Esophagus (tissue), 2 donors: Measurements from ENCODE around the gene COL5A1. TPM values are rescaled to one million over a fixed set of nuclear protein-coding genes. Genes with fewer than 3 reads are reported as not detected.

Source experiments
- H3K27ac ChIP-seq, 2 donors: one replicate each; pipeline ENCODE4 v1.5.1; 2013; ENCODE audit warnings: low read depth in 2 of 2, mild to moderate bottlenecking in 2 of 2, inconsistent platforms in 1 of 2, low read length in 1 of 2, moderate library complexity in 1 of 2
- H3K27me3 ChIP-seq, 2 donors: one replicate each; pipeline ENCODE4 v1.6.1; 2013; ENCODE audit warnings: low read length in 2 of 2, control low read depth in 1 of 2, mild to moderate bottlenecking in 1 of 2; ENCODE audit not compliant: insufficient read depth in 2 of 2, control insufficient read depth in 1 of 2
- H3K36me3 ChIP-seq, 2 donors: one replicate each; pipeline ENCODE4 v1.6.1; 2013; ENCODE audit warnings: low read length in 1 of 2; ENCODE audit not compliant: control insufficient read depth in 2 of 2, insufficient read depth in 2 of 2
- H3K4me1 ChIP-seq, 2 donors: one replicate each; pipeline ENCODE4 v1.6.1; 2013; ENCODE audit warnings: low read length in 1 of 2; ENCODE audit not compliant: control insufficient read depth in 2 of 2, insufficient read depth in 2 of 2
- H3K4me3 ChIP-seq, 2 donors: one replicate each; pipeline ENCODE4 v1.5.1; 2013; ENCODE audit warnings: low read length in 2 of 2, mild to moderate bottlenecking in 2 of 2, low read depth in 1 of 2, moderate library complexity in 1 of 2
- H3K9me3 ChIP-seq, 2 donors: one replicate each; pipeline ENCODE4 v1.6.1; 2013; ENCODE audit warnings: mild to moderate bottlenecking in 2 of 2, low read depth in 1 of 2, low read length in 1 of 2, moderate library complexity in 1 of 2; ENCODE audit not compliant: control insufficient read depth in 2 of 2, insufficient read depth in 1 of 2
- WGBS, 2 donors: extraction: QIAGEN DNeasy Blood & Tissue Kit; methylation state at CpG; one replicate each; pipeline ENCODE4 v1.1.7; 2013; 5-methylcytosine and 5-hydroxymethylcytosine counted together
- polyA plus RNA-seq, 2 donors: library from polyadenylated mRNA; stranded (reverse); fragments of 200-250 nt; gene quantifications; one replicate each; pipeline ENCODE4 v1.2.3, GENCODE V29; 2013
- donor health status: healthy with polysubstance abuse.
- donor health status: Bipolar disorder and iron deficiency.

The COL5A1 gene
- polyA plus RNA-seq, 2 donors: 3.5 to 7.6 TPM

GRCh38 chr9:134670042-134670525 is 28.5 kb downstream of the COL5A1 start:
- H3K4me1 ChIP-seq: peaks cover 0 to 3% of the 10 kb centered on the region in 2 donors
- no peaks in the 10 kb centered on the region for H3K27me3 ChIP-seq
- WGBS, 2 donors: 31 to 34% methylated on average over 6 of the region's 6 CpGs
- no peak overlapping the region for H3K4me3 ChIP-seq
- no peaks in the 10 kb centered on the region for H3K36me3 ChIP-seq
- no peaks in the 10 kb centered on the region for H3K9me3 ChIP-seq
- H3K27ac ChIP-seq: no peak overlapping the region

- 86 to 89% methylated on average over 11 of the region's 11 CpGs for WGBS, 2 donors
Observed at GRCh38 chr9:134670851-134671281, 29.3 kb downstream of the COL5A1 start.

GRCh38 chr9:134671341-134672113 is 29.9 kb downstream of the COL5A1 start:
- 71 to 74% methylated on average over 15 of the region's 15 CpGs for WGBS, 2 donors
- no peaks in the 10 kb centered on the region for H3K36me3 ChIP-seq
- peaks cover 4% of the 10 kb centered on the region in 2 donors for H3K9me3 ChIP-seq
- H3K27me3 ChIP-seq: no peaks in the 10 kb centered on the region
- no peak overlapping the region for H3K27ac ChIP-seq
- no peak overlapping the region for H3K4me3 ChIP-seq
- H3K4me1 ChIP-seq: peaks cover 0 to 3% of the 10 kb centered on the region in 2 donors

More at GRCh38 chr9:134670851-134671281, 29.3 kb downstream of the COL5A1 start:
- peaks cover 0 to 3% of the 10 kb centered on the region in 2 donors for H3K4me1 ChIP-seq
- no peaks in the 10 kb centered on the region for H3K36me3 ChIP-seq
- no peaks in the 10 kb centered on the region for H3K27me3 ChIP-seq
- H3K9me3 ChIP-seq: peaks cover 4% of the 10 kb centered on the region in 2 donors
- no peak overlapping the region for H3K4me3 ChIP-seq
- H3K27ac ChIP-seq: no peak overlapping the region

DNA sequence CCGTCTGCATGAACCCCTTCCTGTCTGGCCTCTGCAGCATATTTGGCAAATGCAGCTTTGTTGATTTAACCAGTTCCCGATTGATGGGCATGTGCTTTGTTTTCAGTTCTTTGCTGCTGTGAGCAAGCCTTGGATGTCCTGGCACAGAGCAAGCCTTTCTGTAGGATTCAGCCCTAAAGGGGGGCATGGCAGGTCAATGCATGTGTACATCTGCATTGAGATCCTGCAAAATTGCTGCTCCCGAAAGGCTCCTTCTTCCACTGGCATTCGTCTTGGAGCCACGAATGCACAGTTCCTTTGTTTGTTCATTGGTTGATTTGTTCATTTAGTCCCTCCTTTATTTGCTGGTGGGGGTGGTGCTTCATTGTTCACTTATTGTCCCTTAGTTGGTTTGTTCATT is 34.8 kb downstream of the COL5A1 start:
- Histone ChIP-seq H3K27ac (no peak overlapping the region), H3K36me3 (no peaks in the 10 kb centered on the region), H3K27me3 (no peaks in the 10 kb centered on the region), H3K4me1 (peaks cover 0 to 3% of the 10 kb centered on the region in 2 donors), H3K4me3 (no peak overlapping the region), H3K9me3 (peaks cover 4% of the 10 kb centered on the region in 2 donors)
- WGBS, 2 donors: 33 to 35% methylated on average over 5 of the region's 5 CpGs

DNA sequence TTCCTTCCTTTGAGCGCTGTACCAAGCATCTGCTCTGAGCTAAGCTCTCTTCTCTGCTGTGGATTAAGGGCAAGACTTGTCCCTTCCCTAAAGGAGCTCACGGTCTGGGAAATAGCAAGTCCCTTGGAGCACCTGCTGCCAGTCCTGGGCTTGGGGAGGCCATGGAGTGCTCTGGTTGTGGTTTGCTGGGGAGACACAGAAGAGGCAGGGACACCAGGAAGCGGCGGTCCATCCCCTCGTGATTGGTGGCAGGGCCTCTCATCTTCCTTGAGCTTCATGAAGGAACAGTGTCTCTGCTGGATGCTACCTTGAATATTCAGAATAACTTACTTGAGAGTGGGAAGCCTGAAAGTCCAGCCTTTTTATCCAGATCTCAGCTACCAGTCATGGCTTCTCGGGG is 35.3 kb downstream of the COL5A1 start:
- peaks cover 4% of the 10 kb centered on the region in 2 donors for H3K9me3 ChIP-seq
- WGBS, 2 donors: 76 to 78% methylated on average over 6 of the region's 6 CpGs
- H3K27me3 ChIP-seq: no peaks in the 10 kb centered on the region
- H3K4me3 ChIP-seq: no peak overlapping the region
- H3K36me3 ChIP-seq: no peaks in the 10 kb centered on the region
- H3K4me1 ChIP-seq: peaks cover 0 to 3% of the 10 kb centered on the region in 2 donors
- H3K27ac ChIP-seq: no peak overlapping the region

DNA sequence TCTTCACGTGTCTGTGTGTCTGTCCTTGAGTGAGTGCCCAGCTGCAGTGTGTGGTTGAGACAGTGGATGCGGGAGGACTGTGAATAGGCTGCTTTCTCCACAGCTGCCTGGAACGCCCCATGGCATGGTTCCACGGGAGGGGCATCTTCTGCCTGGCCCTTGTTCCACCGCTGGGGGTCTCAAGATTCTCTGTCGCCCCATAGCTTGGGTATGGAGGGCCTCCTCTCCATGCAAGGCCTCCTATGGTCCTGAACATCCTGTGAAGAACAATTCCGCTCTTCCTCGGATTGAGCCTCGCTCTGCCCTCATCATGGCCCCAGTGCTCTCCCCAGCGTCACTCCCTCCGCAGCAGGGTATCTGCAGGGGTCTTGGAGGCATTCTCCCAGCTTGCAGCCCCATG is 36.1 kb downstream of the COL5A1 start:
- H3K36me3 ChIP-seq: no peaks in the 10 kb centered on the region
- H3K27ac ChIP-seq: no peak overlapping the region
- H3K4me3 ChIP-seq: no peak overlapping the region
- WGBS, 2 donors: 84 to 92% methylated on average over 11 of the region's 11 CpGs
- H3K9me3 ChIP-seq: peaks cover 4% of the 10 kb centered on the region in 2 donors
- no peaks in the 10 kb centered on the region for H3K27me3 ChIP-seq
- H3K4me1 ChIP-seq: peaks cover 0 to 3% of the 10 kb centered on the region in 2 donors

DNA sequence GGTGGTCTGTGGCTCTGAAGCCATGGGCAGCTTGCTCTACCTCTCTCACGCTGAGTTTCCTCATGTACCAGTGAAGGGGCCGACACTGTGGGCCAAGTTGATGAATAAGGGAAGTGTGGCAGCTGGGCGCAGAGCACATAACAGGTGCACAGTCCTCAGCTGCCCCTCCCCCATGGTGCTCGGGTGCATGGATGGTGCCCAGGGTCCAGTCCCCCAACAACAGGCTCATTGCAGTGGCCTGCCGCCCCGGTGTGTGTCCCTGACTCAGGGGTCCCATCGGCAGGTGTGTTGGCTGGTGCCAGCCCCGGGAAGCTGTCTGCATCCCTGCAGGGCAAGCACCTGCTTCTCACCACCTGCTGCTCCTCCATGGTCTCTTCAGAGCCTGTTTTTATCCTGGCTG is 36.6 kb downstream of the COL5A1 start:
- Histone ChIP-seq H3K4me3 (no peak overlapping the region), H3K27me3 (no peaks in the 10 kb centered on the region), H3K36me3 (no peaks in the 10 kb centered on the region), H3K27ac (no peak overlapping the region), H3K9me3 (peaks cover 4% of the 10 kb centered on the region in 2 donors), H3K4me1 (peaks cover 0 to 3% of the 10 kb centered on the region in 2 donors)
- WGBS, 2 donors: 74 to 83% methylated on average over 8 of the region's 8 CpGs

GRCh38 chr9:134678666-134679443 is 37.3 kb downstream of the COL5A1 start:
- WGBS, 2 donors: 74 to 79% methylated on average over 17 of the region's 17 CpGs
- Histone ChIP-seq H3K4me1 (peaks cover 0 to 3% of the 10 kb centered on the region in 2 donors), H3K27me3 (no peaks in the 10 kb centered on the region), H3K36me3 (no peaks in the 10 kb centered on the region), H3K4me3 (no peak overlapping the region), H3K9me3 (peaks cover 4% of the 10 kb centered on the region in 2 donors), H3K27ac (no peak overlapping the region)

DNA sequence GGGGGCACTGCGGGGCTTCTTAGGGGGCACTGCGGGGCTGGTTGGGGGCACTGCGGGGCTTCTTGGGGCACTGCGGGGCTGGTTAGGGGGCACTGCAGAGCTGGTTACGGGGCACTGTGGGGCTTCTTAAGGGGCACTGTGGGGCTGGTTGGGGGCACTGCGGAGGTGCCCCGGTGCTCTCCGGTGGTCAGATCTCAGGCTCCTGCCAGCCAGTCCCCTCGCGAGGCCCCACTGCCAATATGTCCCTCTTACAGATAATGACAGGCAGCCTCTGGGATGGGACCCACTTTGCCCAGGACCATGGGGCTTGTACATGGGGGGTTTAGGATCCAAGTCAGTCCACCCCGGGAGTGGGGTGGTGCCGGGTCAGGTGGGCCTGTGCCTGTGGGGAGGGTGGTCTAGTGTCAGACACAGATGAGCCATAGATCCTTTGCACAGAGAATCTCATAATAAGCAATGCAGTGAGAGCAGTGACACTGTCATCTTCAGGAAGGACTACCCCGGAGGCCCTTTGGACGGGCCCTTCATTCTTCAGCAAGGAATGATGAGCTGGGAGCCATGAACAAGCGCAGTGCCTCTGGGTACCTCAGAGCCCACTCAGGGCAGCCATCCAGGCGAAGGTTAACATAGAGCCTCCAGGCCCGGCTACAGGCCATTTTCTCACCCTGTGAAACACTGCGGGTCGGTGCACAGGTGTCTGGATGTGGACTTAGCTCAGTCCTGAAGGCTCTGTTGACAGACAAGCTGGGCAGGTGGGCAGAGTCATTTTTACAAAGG is 38.2 kb downstream of the COL5A1 start:
- Histone ChIP-seq H3K4me1 (peaks cover 0 to 3% of the 10 kb centered on the region in 2 donors), H3K27me3 (no peaks in the 10 kb centered on the region), H3K27ac (no peak overlapping the region), H3K4me3 (no peak overlapping the region), H3K36me3 (no peaks in the 10 kb centered on the region), H3K9me3 (peaks cover 4% of the 10 kb centered on the region in 2 donors)
- 85 to 92% methylated on average over 19 of the region's 19 CpGs for WGBS, 2 donors
